ENCODE data around the gene COLEC12.
"Not testable (repeated sequence)": the region's sequence is repeated elsewhere in the genome, so short reads cannot be mapped to it uniquely, and the experiment has no call there.

Gene COLEC12

DNA sequence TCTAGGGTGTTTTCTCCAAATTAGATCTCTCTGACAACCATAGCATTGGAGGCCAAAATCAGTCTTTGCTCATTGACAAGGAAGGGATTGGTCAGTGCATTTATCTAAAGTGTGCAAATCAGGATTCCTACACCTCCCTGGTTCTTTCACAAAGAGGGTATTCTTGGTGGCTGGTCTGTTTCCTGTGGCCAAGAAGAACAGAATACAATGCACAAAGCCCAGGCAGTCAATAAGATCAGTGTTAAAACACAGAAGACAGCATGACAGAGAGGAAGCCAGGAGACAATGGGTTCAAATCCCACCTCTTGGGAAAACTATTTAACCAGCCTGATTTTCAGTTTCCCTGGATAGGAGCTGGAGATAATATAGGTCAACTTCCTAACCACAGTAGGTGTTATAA lies 186.6 kb downstream of the COLEC12 start:
- no peak overlapping the region for H3K4me3 ChIP-seq (ENCODE audit: insufficient read depth, low read length, poor library complexity, severe bottlenecking)
- no peaks in the 10 kb centered on the region for H3K9me2 ChIP-seq (replicated peaks; ENCODE audit: insufficient read depth, low read length)
- H3K9me3 ChIP-seq (ENCODE audit: insufficient read depth, low read length): no peaks in the 10 kb centered on the region
- no peak overlapping the region for H3K27ac ChIP-seq (ENCODE audit: low read depth, low read length)
- no peaks in the 10 kb centered on the region for H3K27me3 ChIP-seq (ENCODE audit: low read length)
- TF ChIP-seq EZH2phosphoT487 (conservative IDR thresholded peaks at IDR 0.05; ENCODE audit: low read length) (no peak), CTCF (IDR thresholded peaks at IDR 0.05; ENCODE audit: insufficient read depth, low read length, poor library complexity, severe bottlenecking) (no peak)
- H3K9ac ChIP-seq (ENCODE audit: low read length): no peak overlapping the region
- H4K20me1 ChIP-seq (ENCODE audit: low read depth, low read length): no peaks in the 10 kb centered on the region
- no peaks in the 10 kb centered on the region for H3K36me3 ChIP-seq (ENCODE audit: low read length)
- H3K79me2 ChIP-seq (ENCODE audit: insufficient read depth, low read length): no peaks in the 10 kb centered on the region
- no peaks in the 10 kb centered on the region for H3F3A ChIP-seq (ENCODE audit: insufficient read depth)
- no peak overlapping the region for H2AFZ ChIP-seq (ENCODE audit: low read depth, low read length, severe bottlenecking)
- H3K4me2 ChIP-seq (ENCODE audit: low read depth, low read length, poor library complexity, severe bottlenecking): no peak overlapping the region

- Histone ChIP-seq H3K27me3 (ENCODE audit: low read length) (no peaks in the 10 kb centered on the region), H3K9ac (ENCODE audit: low read length) (no peak overlapping the region)
Measured at GRCh38 chr18:312415-312814, 188.1 kb downstream of the COLEC12 start.

GRCh38 chr18:310042-310441 lies 190.5 kb downstream of the COLEC12 start:
- Histone ChIP-seq H3K9ac (ENCODE audit: low read length) (no peak overlapping the region), H3K27me3 (ENCODE audit: low read length) (no peaks in the 10 kb centered on the region)
- no peak for TF ChIP-seq EZH2phosphoT487 (conservative IDR thresholded peaks at IDR 0.05; ENCODE audit: low read length)

More at GRCh38 chr18:312415-312814, 188.1 kb downstream of the COLEC12 start:
- H3K4me2 ChIP-seq (ENCODE audit: low read depth, low read length, poor library complexity, severe bottlenecking): no peak overlapping the region
- no peaks in the 10 kb centered on the region for H3K36me3 ChIP-seq (ENCODE audit: low read length)
- no peaks in the 10 kb centered on the region for H3K9me3 ChIP-seq (ENCODE audit: insufficient read depth, low read length)
- no peaks in the 10 kb centered on the region for H3K9me2 ChIP-seq (replicated peaks; ENCODE audit: insufficient read depth, low read length)
- no peak overlapping the region for H2AFZ ChIP-seq (ENCODE audit: low read depth, low read length, severe bottlenecking)
- no peak overlapping the region for H3K27ac ChIP-seq (ENCODE audit: low read depth, low read length)
- no peak overlapping the region for H3K4me3 ChIP-seq (ENCODE audit: insufficient read depth, low read length, poor library complexity, severe bottlenecking)
- H3K79me2 ChIP-seq (ENCODE audit: insufficient read depth, low read length): no peaks in the 10 kb centered on the region
- no peak for TF ChIP-seq EZH2phosphoT487 (conservative IDR thresholded peaks at IDR 0.05; ENCODE audit: low read length)
- TF ChIP-seq CTCF (IDR thresholded peaks at IDR 0.05; ENCODE audit: insufficient read depth, low read length, poor library complexity, severe bottlenecking): no peak
- no peaks in the 10 kb centered on the region for H3F3A ChIP-seq (ENCODE audit: insufficient read depth)
- no peaks in the 10 kb centered on the region for H4K20me1 ChIP-seq (ENCODE audit: low read depth, low read length)

DNA sequence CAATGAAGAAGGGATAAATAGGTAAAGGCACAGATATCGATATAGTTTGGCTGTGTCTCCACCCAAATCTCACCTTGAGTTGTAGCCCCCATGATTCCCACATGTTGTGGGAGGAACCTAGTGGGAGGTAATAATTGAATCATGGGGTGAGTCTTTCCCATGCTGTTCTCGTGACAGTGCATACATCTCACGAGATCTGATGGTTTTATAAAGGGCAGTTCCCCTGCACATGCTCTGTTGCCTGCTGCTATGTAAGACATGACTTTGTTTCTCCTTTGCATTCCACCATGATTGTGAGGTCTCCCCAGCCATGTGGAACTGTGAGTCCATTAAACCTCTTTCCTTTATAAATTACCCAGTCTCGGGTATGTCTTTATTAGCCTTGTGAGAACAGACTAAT lies 192.4 kb downstream of the COLEC12 start:
- not testable (repeated sequence) for H3F3A ChIP-seq (ENCODE audit: insufficient read depth); H3K4me3 ChIP-seq (ENCODE audit: insufficient read depth, low read length, poor library complexity, severe bottlenecking); H3K27me3 ChIP-seq (ENCODE audit: low read length); H2AFZ ChIP-seq (ENCODE audit: low read depth, low read length, severe bottlenecking); H3K79me2 ChIP-seq (ENCODE audit: insufficient read depth, low read length); H3K27ac ChIP-seq (ENCODE audit: low read depth, low read length); H4K20me1 ChIP-seq (ENCODE audit: low read depth, low read length); H3K36me3 ChIP-seq (ENCODE audit: low read length); H3K9me3 ChIP-seq (ENCODE audit: insufficient read depth, low read length); H3K9ac ChIP-seq (ENCODE audit: low read length); H3K9me2 ChIP-seq (replicated peaks; ENCODE audit: insufficient read depth, low read length); H3K4me2 ChIP-seq (ENCODE audit: low read depth, low read length, poor library complexity, severe bottlenecking)

More at GRCh38 chr18:310042-310441, 190.5 kb downstream of the COLEC12 start:
- no peak overlapping the region for H3K4me3 ChIP-seq (ENCODE audit: insufficient read depth, low read length, poor library complexity, severe bottlenecking)
- no peak overlapping the region for H2AFZ ChIP-seq (ENCODE audit: low read depth, low read length, severe bottlenecking)
- no peaks in the 10 kb centered on the region for H3K36me3 ChIP-seq (ENCODE audit: low read length)
- no peak overlapping the region for H3K4me2 ChIP-seq (ENCODE audit: low read depth, low read length, poor library complexity, severe bottlenecking)
- H3K9me3 ChIP-seq (ENCODE audit: insufficient read depth, low read length): no peaks in the 10 kb centered on the region
- no peaks in the 10 kb centered on the region for H3F3A ChIP-seq (ENCODE audit: insufficient read depth)
- H3K27ac ChIP-seq (ENCODE audit: low read depth, low read length): no peak overlapping the region
- no peaks in the 10 kb centered on the region for H3K79me2 ChIP-seq (ENCODE audit: insufficient read depth, low read length)
- no peaks in the 10 kb centered on the region for H4K20me1 ChIP-seq (ENCODE audit: low read depth, low read length)
- H3K9me2 ChIP-seq (replicated peaks; ENCODE audit: insufficient read depth, low read length): no peaks in the 10 kb centered on the region
